H7 (cell line): ENCODE results near the gene GNAQ. TPM values are rescaled to one million over a fixed set of nuclear protein-coding genes. Genes with fewer than 3 reads are reported as not detected.
"Not testable (repeated sequence)": the region's sequence is repeated elsewhere in the genome, so short reads cannot be mapped to it uniquely, and the experiment has no call there.

Source experiments
- DNase-seq: peaks from one replicate; pipeline ENCODE4 v3.0.0; 2012
- H3K27me3 ChIP-seq: 2 replicates; pipeline ENCODE4 v1.6.0; 2011; ENCODE audit warnings: mild to moderate bottlenecking, low read length; ENCODE audit not compliant: control insufficient read depth, insufficient read depth
- H3K36me3 ChIP-seq: replicated peaks from 2 replicates; pipeline ENCODE4 v1.5.1; 2011; ENCODE audit warnings: low read length; ENCODE audit not compliant: control insufficient read depth, insufficient read depth
- H3K4me3 ChIP-seq: 2 replicates; pipeline ENCODE4 v1.5.1; 2011; ENCODE audit warnings: low read depth, mild to moderate bottlenecking, control low read depth, low read length, moderate library complexity; ENCODE audit not compliant: insufficient read depth
- total RNA-seq: library from RNA; depleted of rRNA; stranded (reverse); fragments of >200 nt; shearing (Covaris generic); gene quantifications from 2 replicates; pipeline ENCODE4 v1.2.3, GENCODE V29; 2014

The GNAQ gene
- total RNA-seq, 1 experiment from 2014 or later: 24.8 TPM

DNA sequence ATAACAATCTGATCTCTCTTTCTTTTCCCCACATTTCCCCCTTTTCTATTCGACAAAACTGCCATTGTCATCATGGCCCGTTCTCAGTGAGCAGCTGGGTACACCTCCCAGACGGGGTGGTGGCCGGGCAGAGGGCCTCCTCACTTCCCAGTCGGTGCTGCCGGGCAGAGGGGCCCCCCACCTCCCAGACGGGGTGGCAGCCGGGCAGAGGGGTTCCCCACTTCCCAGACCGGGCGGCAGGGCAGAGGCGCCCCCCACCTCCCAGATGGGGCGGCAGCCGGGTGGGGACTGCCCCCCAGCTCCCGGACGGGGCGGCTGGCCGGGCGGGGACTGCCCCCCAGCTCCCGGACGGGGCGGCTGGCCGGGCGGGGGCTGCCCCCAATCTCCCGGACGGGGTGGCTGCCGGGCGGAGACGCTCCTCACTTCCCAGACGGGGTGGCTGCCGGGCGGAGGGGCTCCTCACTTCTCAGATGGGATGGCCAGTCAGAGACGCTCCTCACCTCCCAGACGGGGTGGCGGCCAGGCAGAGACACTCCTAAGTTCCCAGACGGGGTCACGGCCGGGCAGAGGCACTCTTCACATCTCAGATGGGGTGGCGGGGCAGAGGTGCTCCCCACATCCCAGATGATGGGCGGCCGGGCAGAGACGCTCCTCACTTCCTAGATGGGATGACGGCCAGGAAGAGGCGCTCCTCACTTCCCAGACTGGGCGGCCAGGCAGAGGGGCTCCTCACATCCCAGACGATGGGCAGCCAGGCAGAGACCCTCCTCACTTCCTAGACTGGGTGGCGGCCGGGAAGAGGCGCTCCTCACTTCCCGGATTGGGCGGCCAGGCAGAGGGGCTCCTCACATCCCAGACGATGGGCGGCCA, 328.9 kb downstream of the GNAQ start:
- not testable (repeated sequence) for H3K27me3 ChIP-seq, DNase-seq, H3K36me3 ChIP-seq, H3K4me3 ChIP-seq

- Histone ChIP-seq H3K4me3 (no peak overlapping the region), H3K27me3 (no peaks in the 10 kb centered on the region; the same call in 1 of the 2 replicates), H3K36me3 (no peaks in the 10 kb centered on the region)
- no peak for DNase-seq
These were observed 334.2 kb downstream of the GNAQ start for GRCh38 chr9:77697238-77697984.

DNA sequence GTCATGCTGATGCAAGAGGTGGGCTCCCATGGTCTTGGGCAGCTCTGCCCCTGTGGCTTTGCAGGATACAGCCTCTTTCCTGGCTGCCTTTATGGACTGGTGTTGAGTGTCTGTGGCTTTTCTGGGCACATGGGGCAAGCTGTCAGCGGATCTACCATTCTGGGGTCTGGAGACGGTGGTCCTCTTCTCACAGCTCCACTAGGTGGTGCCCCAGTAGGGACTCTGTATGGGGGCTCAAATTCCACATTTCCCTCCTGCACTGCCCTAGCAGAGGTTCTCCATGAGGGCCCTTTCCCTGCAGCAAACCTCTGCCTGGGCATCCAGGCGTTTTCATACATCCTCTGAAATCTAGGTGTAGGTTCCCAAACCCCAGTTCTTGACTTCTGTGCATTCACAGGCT, 340.9 kb downstream of the GNAQ start:
- not testable (repeated sequence) for DNase-seq, H3K27me3 ChIP-seq, H3K4me3 ChIP-seq, H3K36me3 ChIP-seq

DNA sequence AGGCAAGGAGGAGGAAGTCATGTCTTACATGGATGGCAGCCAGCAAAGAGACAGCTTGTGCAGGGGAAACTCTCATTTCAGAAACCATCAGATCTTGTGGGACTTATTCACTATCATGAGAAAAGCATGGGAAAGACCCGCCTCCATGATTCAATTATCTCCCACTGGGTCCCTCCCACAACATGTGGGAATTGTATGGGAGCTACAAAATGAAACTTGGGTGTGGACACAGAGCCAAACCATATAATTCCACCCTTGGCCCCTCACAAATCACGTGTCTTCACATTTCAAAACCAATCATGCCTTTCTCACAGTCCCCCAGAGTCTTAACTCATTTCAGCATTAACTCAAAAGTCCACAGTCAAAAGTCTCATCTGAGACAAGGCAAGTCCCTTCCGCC, 341.5 kb downstream of the GNAQ start:
- not testable (repeated sequence) for H3K27me3 ChIP-seq, H3K4me3 ChIP-seq, H3K36me3 ChIP-seq, DNase-seq

DNA sequence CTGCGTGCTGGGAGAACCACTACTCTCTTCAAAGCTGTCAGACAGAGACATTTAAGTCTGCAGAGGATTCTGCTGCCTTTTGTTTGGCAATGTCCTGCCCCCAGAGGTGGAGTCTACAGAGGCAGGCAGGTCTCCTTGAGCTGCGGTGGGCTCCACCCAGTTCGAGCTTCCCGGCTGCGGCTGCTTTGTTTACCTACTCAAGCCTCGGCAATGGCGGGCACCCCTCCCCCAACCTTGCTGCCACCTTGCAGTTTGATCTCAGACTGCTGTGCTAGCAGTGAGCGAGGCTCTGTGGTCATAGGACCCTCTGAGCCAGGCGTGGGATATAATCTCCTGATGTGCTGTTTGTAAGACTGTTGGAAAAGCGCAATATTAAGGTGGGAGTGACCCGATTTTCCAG, 343.9 kb downstream of the GNAQ start:
- not testable (repeated sequence) for H3K36me3 ChIP-seq, DNase-seq, H3K4me3 ChIP-seq, H3K27me3 ChIP-seq

DNA sequence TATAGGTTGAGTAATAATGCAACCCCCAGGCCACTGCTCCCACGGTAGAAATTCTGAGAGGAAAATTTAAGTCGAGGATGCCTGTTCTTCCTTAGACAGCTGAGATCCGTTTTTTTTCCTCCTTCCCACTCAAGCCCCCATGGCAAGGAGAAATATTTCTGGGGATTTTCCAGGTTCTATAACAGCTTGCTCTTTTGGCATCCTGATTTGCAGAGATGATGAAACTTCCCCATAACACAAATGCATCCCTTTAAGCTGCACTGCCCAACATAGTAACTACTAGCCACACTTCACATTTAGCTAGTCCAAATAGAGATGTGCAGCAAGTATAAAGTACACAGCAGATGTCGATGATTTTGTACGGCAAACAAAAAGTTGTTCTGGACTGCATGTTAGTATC, 351.0 kb downstream of the GNAQ start:
- Histone ChIP-seq H3K27me3 (no peaks in the 10 kb centered on the region), H3K36me3 (no peaks in the 10 kb centered on the region), H3K4me3 (no peak overlapping the region)
- no peak for DNase-seq

- Histone ChIP-seq H3K4me3 (no peak overlapping the region), H3K27me3 (no peaks in the 10 kb centered on the region), H3K36me3 (no peaks in the 10 kb centered on the region)
- DNase-seq: no peak
These were observed 351.8 kb downstream of the GNAQ start for GRCh38 chr9:77679661-77680368.

- Histone ChIP-seq H3K36me3 (no peaks in the 10 kb centered on the region), H3K4me3 (no peak overlapping the region), H3K27me3 (no peaks in the 10 kb centered on the region)
- no peak for DNase-seq
These were observed 352.5 kb downstream of the GNAQ start for GRCh38 chr9:77679088-77679487.

- no peaks in the 10 kb centered on the region for H3K36me3 ChIP-seq
- H3K4me3 ChIP-seq: no peak overlapping the region
- no peaks in the 10 kb centered on the region for H3K27me3 ChIP-seq
- DNase-seq: no peak
These were observed 353.6 kb downstream of the GNAQ start for GRCh38 chr9:77677957-77678535.

- DNase-seq: no peak
- Histone ChIP-seq H3K36me3 (no peaks in the 10 kb centered on the region), H3K27me3 (no peaks in the 10 kb centered on the region), H3K4me3 (no peak overlapping the region)
These were observed 354.2 kb downstream of the GNAQ start for GRCh38 chr9:77677397-77677796.

DNA sequence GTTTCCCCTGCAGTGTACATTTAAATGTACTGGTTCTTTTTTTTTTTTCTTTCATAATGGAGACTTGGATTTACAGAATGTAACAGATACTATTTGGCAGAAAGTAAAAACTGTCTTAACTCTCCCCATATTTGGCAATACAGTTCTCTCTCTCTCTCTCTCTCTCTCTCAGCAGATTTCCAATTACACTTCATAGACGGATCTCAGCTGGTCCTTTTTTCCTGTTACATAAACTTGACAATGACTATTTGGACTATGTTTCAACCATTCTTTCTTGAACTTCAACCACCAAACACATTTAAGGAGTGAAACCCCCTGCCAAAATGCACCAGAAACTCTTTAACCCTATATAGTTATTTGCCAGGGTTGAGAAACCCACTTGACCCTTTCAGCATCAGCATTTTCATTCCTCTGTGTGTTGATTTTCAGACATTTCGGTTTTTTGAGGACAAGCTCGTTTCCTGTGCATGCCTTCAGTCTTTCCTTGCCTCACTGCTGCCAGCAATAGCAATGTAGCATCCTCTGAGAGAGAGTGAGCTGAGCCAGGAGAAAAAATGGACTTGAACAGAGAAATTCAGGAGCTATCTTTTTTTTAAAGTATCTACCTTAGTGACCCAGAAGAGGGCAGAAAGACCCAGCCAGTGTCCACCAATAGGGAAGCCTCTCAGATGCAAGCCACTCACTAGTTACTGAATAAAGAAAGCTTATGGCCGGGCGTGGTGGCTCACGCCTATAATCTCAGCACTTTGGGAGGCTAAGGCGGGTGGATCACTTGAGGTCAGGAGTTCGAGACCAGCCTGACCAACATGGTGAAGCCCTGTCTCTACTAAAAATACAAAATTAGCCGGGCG, 357.4 kb downstream of the GNAQ start:
- H3K4me3 ChIP-seq: no peak overlapping the region
- H3K36me3 ChIP-seq: no peaks in the 10 kb centered on the region
- H3K27me3 ChIP-seq: no peaks in the 10 kb centered on the region
- DNase-seq: no peak

GRCh38 chr9:77672183-77672582, 359.4 kb downstream of the GNAQ start:
- no peak for DNase-seq
- H3K4me3 ChIP-seq: no peak overlapping the region
- no peaks in the 10 kb centered on the region for H3K27me3 ChIP-seq
- H3K36me3 ChIP-seq: no peaks in the 10 kb centered on the region

DNA sequence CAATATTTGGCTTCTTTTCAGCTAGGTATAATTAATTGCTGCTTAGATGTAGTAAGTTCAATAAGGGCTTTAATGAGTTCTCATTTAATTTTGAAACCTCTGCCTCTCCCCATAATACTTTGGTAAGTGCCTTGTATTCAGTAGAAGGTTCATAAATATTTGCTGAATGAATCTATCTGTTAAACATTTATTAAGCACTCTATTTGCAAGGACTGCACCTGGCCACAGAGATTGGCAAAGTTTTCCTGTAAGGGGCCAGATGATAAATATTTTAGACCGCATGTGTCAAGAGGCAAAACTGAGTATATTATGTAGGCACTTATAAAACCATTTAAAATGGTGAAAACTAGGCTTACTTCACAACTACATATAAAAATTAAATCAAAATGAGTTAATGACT, 364.5 kb downstream of the GNAQ start:
- no peaks in the 10 kb centered on the region for H3K36me3 ChIP-seq
- no peak for DNase-seq
- H3K4me3 ChIP-seq: no peak overlapping the region
- no peaks in the 10 kb centered on the region for H3K27me3 ChIP-seq
